Fibroblast of lung (primary cell): Measurements from ENCODE around the gene FZD2. TPM values are rescaled to one million over a fixed set of nuclear protein-coding genes. Genes with fewer than 3 reads are reported as not detected.

Source experiments
- DNase-seq, 2 donors: peaks; one replicate each; pipeline versions ENCODE4 v3.0.0 to v3.0.0-alpha.2; 2010; ENCODE audit warnings: low read depth in 2 of 2
- H2AFZ ChIP-seq: 2 replicates; pipeline ENCODE4 v1.5.1; 2012; ENCODE audit warnings: low read length, control low read depth, inconsistent platforms
- H3K27ac ChIP-seq: 2 replicates; pipeline ENCODE4 v1.5.1; 2011; ENCODE audit warnings: low read length, control low read depth; ENCODE audit not compliant: insufficient read depth
- H3K27me3 ChIP-seq: 2 replicates; pipeline ENCODE4 v1.5.1; 2011; ENCODE audit warnings: mild to moderate bottlenecking, low read length; ENCODE audit not compliant: control insufficient read depth, insufficient read depth
- H3K36me3 ChIP-seq: 2 replicates; pipeline ENCODE4 v1.5.1; 2011; ENCODE audit warnings: low read length; ENCODE audit not compliant: control insufficient read depth, insufficient read depth
- H3K4me1 ChIP-seq: 2 replicates; pipeline ENCODE4 v1.5.1; 2011; ENCODE audit warnings: low read length; ENCODE audit not compliant: control insufficient read depth, insufficient read depth; ENCODE audit errors: extremely low read depth
- H3K4me2 ChIP-seq: 2 replicates; pipeline ENCODE4 v1.5.1; 2011; ENCODE audit warnings: low read length, control low read depth; ENCODE audit not compliant: insufficient read depth; ENCODE audit errors: extremely low read depth
- H3K4me3 ChIP-seq, 4 experiments: fragments of 200-600 bp in 1 of 4; sonication (generic) in 1 of 4; replicated peaks in 1 of 4; 2 replicates each; pipeline ENCODE4 v1.5.1; 2011 to 2016; ENCODE audit warnings: low read length in 4 of 4, low read depth in 3 of 4, mild to moderate bottlenecking in 3 of 4, control low read depth in 2 of 4, inconsistent platforms in 1 of 4, mixed read lengths in 1 of 4; ENCODE audit not compliant: insufficient read depth in 1 of 4; ENCODE audit errors: control extremely low read depth in 1 of 4
- H3K79me2 ChIP-seq: 2 replicates; pipeline ENCODE4 v1.5.1; 2012; ENCODE audit warnings: mild to moderate bottlenecking, low read length, inconsistent platforms; ENCODE audit not compliant: control insufficient read depth, insufficient read depth
- H3K9ac ChIP-seq: 2 replicates; pipeline ENCODE4 v1.5.1; 2011; ENCODE audit warnings: mild to moderate bottlenecking, low read length, control low read depth; ENCODE audit not compliant: insufficient read depth
- H3K9me3 ChIP-seq: 2 replicates; pipeline ENCODE4 v1.5.1; 2012; ENCODE audit warnings: low read depth, low read length; ENCODE audit not compliant: control insufficient read depth, insufficient read depth
- H4K20me1 ChIP-seq: 2 replicates; pipeline ENCODE4 v1.5.1; 2011; ENCODE audit warnings: low read length; ENCODE audit not compliant: control insufficient read depth, insufficient read depth; ENCODE audit errors: extremely low read depth
- CTCF ChIP-seq, 2 donors: IDR thresholded peaks in 1 of 2; conservative IDR thresholded peaks in 1 of 2; 1 replicate in 1 of 2; 2 replicates in 1 of 2; pipeline ENCODE4 v1.5.1; 2011 to 2012; ENCODE audit warnings: low read length in 2 of 2, control low read depth in 1 of 2, inconsistent platforms in 1 of 2, low read depth in 1 of 2, mild to moderate bottlenecking in 1 of 2
- EZH2 ChIP-seq: IDR thresholded peaks from 2 replicates; pipeline ENCODE4 v1.5.1; 2012; ENCODE audit warnings: low read length, control low read depth, mild to moderate bottlenecking; ENCODE audit errors: missing control alignments
- polyA plus RNA-seq, 2 donors: library from polyadenylated mRNA; depleted of rRNA in 1 of 2; stranded (reverse) in 1 of 2; unstranded in 1 of 2; fragments of >200 nt; gene quantifications; 2 replicates each; pipeline ENCODE4 v1.2.1, GENCODE V29; 2011 to 2012; ENCODE audit warnings: missing spikeins in 1 of 2
- total RNA-seq: library from RNA; depleted of rRNA; stranded (reverse); fragments of >200 nt; gene quantifications from 2 replicates; pipeline ENCODE4 v1.2.1, GENCODE V29; 2014

FZD2 gene
- total and polyA plus RNA-seq, 2 donors (not counting 1 experiment from before 2014, with no cell fraction given), result 20.3 to 23.2 TPM

- no peaks in the 10 kb centered on the region for H3K36me3 ChIP-seq
- H3K4me1 ChIP-seq, result peaks cover 30% of the 10 kb centered on the region
- H3K9me3 ChIP-seq, result no peaks in the 10 kb centered on the region
- DNase-seq, result no peak
- H3K4me2 ChIP-seq, result no peak overlapping the region
- H3K27me3 ChIP-seq, result no peaks in the 10 kb centered on the region
- H2AFZ ChIP-seq, result no peak overlapping the region
- no peak for TF ChIP-seq EZH2
- no peak for TF ChIP-seq CTCF (conservative IDR thresholded peaks at IDR 0.05 in 1 of 2, IDR thresholded peaks at IDR 0.05 in 1 of 2; ENCODE audit: low read depth in 1 of 2, low read length in 2 of 2)
- H4K20me1 ChIP-seq, result no peaks in the 10 kb centered on the region
- no peak overlapping the region for H3K27ac ChIP-seq
- H3K79me2 ChIP-seq, result no peaks in the 10 kb centered on the region
- H3K4me3 ChIP-seq, result no peak overlapping the region
- H3K9ac ChIP-seq, result no peak overlapping the region
These were observed 17.6 kb upstream of the FZD2 start for GRCh38 chr17:44539673-44540072.

GRCh38 chr17:44540246-44541084, 16.8 kb upstream of the FZD2 start:
- peaks cover 32% of the 10 kb centered on the region for H3K4me1 ChIP-seq
- no peak overlapping the region for H2AFZ ChIP-seq
- H3K27me3 ChIP-seq, result no peaks in the 10 kb centered on the region
- no peaks in the 10 kb centered on the region for H4K20me1 ChIP-seq
- no peak overlapping the region for H3K9ac ChIP-seq
- TF ChIP-seq EZH2, result no peak
- TF ChIP-seq CTCF (conservative IDR thresholded peaks at IDR 0.05 in 1 of 2, IDR thresholded peaks at IDR 0.05 in 1 of 2; ENCODE audit: low read depth in 1 of 2, low read length in 2 of 2), result no peak
- no peak for DNase-seq
- H3K36me3 ChIP-seq, result no peaks in the 10 kb centered on the region
- no peaks in the 10 kb centered on the region for H3K9me3 ChIP-seq
- no peak overlapping the region for H3K4me2 ChIP-seq
- no peak overlapping the region for H3K4me3 ChIP-seq
- no peaks in the 10 kb centered on the region for H3K79me2 ChIP-seq
- no peak overlapping the region for H3K27ac ChIP-seq

GRCh38 chr17:44541884-44542581, 15.3 kb upstream of the FZD2 start:
- DNase-seq, result no peak
- Histone ChIP-seq H3K27ac (no peak overlapping the region), H3K4me1 (peaks cover 34% of the 10 kb centered on the region), H2AFZ (no peak overlapping the region), H3K4me3 (no peak overlapping the region), H3K4me2 (no peak overlapping the region), H3K36me3 (no peaks in the 10 kb centered on the region), H3K9me3 (no peaks in the 10 kb centered on the region), H3K9ac (no peak overlapping the region), H3K27me3 (no peaks in the 10 kb centered on the region), H3K79me2 (no peaks in the 10 kb centered on the region), H4K20me1 (no peaks in the 10 kb centered on the region)
- TF ChIP-seq EZH2, result no peak
- TF ChIP-seq CTCF (conservative IDR thresholded peaks at IDR 0.05 in 1 of 2, IDR thresholded peaks at IDR 0.05 in 1 of 2; ENCODE audit: low read depth in 1 of 2, low read length in 2 of 2), result no peak
